ENCODE results near the gene LDLRAD4.
"Not testable (repeated sequence)": the region's sequence is repeated elsewhere in the genome, so short reads cannot be mapped to it uniquely, and the experiment has no call there.

The LDLRAD4 gene

DNA sequence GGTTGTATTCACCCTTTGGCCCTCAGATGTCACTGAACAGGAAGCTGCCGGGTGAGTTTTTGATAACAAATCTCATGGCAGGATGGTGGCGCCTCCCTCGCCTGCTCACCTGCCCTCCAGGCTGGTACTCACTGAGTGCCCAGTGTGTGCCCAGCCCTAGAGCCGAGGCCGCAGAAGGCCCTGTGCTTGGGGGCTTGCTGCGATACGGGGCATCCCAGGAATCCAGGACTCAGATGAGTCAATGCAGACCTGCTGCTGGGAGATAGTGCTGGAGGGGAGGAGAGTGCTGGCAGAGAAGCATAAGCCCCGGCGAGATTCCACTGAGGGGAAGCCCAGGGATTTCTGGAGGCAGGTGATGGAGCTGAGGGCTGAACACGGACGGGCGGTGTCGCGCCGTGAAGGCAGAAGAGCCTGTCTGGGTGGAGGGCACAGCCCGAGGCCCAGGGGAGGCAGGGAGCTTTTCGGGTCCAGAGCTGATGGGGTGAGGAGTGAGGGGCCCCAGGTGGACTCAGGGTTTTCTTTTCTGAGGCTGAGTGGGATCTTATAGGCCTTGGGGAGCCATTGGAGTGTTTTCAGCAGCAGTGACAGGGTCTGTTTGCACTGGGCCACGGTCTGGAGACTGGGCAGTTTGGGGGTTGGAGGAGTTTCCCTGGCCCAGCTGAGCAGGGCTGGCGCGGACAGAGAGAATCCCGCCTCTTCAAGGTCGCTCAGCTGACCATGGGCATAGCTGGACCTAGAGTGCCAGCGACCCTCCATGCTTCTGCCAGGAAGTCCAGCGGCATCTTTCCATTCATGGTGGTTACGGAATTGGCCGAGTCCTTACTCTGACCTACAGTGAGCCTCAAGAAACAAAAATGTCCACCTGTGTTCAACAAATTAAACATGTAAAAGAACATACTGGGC, 35.5 kb downstream of the LDLRAD4 start:
- no peak for DNase-seq

DNA sequence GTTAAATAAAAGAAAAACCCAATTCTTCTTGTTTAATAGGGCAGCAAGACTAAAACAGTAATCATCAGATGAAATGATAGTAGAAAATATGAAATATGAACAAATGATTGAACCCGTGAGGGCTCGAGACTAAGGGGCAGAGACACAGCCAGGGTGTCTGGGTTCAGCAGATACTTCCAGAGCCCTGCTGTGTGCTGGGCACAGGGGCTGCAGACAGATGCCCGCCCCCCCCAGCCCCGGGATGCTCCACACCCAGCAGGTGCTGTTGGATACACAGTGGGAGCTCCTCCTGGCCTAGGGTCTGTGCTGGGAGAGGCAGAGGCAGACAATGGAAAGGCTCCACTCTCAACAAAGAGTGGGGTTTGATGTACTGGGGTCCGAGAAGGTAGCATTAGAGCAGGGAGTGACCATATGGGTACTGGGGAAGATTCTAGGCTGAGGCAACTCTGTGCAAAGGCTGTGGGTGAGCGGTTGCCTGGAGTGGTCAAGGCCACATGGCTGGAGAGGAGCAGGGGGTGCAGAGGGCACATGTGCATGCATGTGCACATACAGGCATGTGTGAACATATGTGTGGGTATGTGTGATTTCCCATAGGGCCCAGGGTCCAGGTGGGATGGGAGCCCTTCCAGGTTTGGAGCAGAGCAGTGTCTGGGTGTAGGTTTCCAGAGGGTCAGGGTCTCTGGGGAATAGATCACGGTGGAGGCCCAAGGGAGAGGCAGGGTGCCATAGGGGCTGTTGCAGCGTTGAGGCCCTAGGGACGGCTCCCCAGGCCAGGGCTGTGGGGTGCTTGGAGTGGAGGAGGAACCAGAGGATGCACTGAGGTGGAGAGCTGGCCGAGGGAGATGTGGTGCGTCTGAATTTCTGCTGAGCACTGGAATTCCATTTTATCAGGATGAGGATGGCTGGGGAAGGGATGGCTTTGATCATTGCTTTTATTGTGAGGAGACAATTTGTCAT, 36.7 kb downstream of the LDLRAD4 start:
- no peak for DNase-seq

DNA sequence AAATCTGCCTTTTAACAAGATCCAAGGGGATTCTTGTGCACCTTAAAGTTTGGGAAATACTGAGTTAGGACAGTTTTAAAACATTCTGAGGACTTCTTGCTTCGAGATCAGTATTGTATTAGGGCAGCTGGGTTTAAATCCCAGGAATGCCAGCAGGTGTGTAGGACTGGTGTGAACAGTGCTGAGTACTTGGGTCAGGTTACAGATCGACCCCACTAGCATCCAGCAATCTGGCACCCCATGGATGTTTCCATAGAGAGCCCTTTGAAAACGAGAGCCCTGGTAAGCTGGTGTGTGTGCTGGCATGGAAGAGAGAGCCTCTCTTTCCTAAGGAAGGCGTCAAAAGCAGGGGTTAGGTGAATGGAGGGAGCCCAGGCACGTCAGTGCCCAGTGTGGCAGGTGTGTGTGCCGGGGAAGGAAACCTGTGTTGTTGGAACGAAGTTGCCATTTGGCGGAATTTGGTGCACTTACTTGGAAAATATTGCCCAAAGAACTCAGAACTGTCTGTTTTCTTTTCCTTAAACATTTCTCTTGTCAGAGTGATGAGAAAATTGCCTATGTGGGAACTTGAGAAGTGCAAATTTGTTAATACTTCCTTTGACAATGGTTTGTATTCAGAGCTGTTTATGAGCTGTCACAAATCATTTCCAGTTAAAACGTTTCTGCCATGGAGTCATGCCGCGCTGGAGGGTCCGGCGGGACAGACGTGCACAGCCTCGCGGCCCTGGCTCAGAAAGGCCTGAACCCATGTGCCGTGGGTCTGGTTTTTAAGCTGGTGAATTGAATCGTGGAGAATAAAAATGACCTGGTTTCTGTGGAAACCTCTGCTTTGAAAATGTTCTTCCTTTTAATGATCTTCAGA, 38.1 kb downstream of the LDLRAD4 start:
- no peak for DNase-seq

DNA sequence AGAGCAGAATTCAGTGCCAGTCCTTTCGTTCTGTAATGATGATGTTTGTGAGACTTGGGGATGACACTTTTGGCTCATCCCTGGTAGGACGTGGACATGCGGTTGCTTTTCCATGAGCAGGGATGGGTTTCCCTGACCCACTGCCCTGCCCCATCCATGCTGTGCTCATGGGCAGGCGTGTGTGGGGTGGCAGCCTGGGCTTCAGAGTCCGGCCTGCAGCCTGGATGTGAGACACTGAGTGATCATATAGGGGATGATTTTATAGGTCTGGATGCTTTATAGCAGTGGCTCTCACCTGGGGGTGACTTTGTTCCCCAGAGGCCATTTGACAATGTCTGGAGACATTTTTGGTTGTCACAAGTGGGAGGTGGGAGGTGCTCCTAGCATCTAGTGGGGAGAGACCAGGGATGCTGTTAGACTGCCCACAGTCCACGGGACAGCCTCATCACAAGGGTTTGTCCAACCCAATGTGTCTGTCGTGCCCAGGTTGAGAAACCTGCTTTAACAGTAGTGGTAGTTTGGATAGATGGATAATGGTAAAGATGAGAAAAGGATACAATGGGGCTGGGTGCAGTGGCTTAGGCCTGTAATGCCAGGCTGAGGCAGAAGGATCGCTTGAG, 38.9 kb downstream of the LDLRAD4 start:
- no peak for DNase-seq

DNA sequence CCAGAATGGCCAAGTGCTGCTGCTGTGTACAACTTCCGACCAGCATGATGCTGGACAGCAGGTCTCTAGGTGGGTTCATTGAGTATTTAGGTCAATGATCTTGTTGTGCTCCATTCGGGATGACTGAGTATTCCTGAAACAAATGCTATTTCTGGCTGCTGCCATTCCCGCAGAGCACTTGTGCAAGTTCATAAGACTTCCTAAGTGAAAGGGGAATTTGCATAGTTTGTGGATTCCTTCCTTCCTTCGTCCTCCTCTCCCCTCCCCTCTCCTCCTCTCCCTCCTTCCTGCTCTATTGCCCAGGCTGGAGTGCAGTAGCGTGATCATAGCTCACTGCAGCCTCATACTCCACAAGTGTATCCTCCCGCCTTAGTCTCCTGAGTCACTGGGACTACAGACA, 40.4 kb downstream of the LDLRAD4 start:
- DNase-seq: no peak

DNA sequence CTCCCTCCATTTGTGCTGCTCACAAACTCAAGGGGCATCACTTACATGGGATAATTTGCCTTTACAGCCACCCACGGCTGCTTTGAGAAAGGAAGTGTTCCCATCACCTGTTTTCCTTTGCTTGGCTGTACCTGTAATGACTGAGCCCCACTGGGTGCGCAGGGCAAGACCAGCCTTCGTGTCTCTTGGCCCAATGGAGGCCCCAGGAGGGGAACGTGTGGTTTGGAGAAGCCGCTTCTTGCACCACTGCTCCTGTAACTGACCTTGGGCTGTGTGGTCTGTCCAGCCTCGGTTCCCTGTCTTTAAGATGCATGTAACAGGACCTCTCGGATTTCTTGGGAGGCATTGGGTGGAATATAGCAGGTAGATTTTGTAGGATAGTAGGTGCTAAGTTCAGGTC, 41.1 kb downstream of the LDLRAD4 start:
- no peak for DNase-seq

DNA sequence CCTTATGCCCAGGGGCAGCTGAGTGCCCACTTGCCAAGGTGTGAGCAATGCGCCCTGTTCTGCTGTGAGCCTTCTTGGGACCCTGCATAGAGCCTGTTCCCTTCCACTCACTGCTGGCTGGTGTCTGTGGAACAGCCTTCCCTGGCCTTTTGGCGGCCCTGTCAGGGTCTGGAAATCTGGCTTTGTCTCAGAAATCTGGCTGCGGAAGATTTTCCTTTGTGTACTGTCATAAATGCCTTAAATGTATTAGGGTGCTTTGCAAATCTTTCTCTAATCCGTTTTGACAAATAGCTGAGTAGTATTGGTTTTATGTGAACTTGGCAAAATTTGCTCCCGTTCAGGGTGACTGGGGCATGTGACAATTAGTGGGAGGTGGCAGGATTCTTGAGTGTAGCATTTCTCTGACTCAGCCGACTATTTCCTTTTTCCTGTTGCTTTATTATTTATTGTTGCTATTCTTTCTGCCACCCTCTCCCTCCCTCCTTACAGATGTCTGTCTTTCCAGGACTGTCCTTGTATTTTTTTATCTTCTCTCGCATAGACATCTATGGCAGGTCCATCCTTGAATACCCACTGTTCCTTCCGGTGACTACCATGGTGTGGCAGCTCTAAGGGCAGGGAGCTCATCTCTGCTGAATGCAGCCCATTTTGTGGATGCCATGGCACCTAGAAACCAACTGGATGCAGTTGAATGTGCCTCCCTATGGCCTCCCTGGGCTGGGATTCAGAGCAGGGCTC, 41.8 kb downstream of the LDLRAD4 start:
- no peak for DNase-seq

DNA sequence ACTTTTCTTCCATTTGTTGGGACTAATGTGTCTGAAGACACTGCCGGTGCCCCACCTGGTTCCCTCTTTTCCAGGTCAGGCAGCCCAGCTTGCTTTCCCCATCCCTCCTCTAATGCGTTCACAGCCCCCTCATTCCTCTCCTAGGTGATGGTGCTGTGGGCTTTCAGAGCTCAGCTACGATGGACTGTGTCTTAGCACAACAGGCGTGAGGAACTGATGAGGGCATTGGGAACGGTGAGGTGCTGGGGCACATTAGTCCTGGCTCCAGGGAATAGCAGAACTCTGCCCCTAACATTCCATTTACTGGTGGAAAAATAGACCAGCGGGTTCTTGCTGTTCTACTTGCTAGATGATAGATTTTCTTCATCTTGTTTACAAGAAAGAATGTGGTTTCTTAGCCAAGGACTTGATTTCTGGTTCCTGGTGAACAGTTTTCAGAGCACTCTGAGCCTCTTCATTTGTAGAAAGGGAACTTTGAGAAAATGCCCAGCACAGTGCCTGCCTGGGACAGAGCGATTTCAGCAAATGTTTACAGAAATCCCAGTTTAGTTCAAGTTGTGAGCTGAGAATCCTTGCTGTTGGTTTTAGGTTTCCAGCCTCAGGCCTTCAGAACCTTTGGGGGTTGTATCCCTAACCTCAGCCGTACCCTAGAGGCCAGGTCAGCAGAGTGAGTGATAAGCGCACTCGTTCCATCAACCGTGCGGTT, 42.5 kb downstream of the LDLRAD4 start:
- DNase-seq: no peak

DNA sequence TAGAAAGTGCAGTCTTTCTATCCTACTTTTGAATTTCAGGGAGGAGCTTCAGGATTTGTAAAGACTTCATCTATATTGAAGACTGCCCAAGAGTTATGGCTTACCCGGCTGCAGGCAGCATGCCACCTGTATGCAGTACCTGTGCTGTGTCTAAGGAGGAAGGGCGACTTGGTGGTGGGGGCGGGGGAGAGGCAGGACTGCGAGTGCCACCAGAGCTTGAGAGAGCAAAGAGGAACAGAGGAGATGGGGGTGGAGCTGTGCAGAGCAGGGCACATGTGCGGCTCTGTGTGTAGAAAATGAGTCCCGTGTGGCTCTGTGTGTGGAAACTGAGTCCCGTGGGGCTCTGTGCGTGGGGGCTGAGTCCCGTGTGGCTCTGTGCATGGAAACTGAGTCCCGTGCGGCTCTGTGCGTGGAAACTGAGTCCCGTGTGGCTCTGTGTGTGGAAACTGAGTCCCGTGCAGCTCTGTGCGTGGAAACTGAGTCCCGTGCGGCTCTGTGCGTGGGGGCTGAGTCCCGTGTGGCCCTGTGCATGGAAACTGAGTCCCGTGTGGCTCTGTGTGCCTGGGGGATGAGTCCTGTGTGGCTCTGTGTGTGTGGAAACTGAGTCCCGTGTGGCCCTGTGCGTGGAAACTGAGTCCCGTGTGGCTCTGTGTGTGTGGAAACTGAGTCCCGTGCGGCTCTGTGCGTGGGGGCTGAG, 43.2 kb downstream of the LDLRAD4 start:
- DNase-seq: no peak

DNA sequence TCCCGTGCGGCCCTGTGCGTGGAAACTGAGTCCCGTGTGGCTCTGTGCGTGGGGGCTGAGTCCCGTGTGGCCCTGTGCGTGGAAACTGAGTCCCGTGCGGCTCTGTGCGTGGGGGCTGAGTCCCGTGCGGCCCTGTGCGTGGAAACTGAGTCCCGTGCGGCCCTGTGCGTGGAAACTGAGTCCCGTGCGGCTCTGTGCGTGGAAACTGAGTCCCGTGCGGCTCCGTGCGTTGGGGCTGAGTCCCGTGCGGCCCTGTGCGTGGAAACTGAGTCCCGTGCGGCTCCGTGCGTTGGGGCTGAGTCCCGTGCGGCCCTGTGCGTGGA, 43.8 kb downstream of the LDLRAD4 start:
- not testable (repeated sequence) for DNase-seq

DNA sequence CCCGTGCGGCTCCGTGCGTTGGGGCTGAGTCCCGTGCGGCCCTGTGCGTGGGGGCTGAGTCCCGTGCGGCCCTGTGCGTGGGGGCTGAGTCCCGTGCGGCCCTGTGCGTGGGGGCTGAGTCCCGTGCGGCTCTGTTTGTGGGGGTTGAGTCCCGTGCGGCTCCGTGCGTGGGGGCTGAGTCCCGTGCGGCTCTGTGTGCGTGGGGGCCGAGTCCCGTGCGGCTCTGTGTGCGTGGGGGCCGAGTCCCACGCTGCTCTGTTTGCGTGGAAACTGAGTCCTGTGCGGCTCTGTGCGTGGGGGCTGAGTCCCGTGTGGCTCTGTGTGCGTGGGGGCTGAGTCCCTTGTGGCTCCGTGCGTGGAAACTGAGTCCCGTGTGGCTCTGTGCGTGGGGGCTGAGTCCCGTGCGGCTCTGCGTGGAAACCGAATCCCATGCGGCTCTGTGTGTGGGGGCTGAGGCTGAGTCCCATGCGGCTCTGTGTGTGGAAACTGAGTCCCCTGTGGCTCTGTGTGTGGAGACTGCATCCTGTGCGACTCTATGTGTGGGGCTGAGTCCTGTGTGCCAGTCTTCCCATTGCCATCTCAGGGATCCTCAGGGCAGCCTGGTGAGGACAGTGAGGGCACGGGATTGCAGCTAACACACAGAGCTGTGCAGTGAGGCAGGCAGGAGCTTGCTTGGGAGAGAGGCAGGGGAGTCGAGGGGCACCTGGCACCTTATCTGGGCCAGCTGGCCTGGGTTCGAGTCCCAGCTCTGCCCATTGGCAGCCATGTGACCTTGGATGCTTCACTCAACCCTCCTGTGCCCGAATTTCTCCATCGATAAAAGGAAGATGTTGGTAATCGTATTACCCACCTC, 44.5 kb downstream of the LDLRAD4 start:
- DNase-seq: no peak

DNA sequence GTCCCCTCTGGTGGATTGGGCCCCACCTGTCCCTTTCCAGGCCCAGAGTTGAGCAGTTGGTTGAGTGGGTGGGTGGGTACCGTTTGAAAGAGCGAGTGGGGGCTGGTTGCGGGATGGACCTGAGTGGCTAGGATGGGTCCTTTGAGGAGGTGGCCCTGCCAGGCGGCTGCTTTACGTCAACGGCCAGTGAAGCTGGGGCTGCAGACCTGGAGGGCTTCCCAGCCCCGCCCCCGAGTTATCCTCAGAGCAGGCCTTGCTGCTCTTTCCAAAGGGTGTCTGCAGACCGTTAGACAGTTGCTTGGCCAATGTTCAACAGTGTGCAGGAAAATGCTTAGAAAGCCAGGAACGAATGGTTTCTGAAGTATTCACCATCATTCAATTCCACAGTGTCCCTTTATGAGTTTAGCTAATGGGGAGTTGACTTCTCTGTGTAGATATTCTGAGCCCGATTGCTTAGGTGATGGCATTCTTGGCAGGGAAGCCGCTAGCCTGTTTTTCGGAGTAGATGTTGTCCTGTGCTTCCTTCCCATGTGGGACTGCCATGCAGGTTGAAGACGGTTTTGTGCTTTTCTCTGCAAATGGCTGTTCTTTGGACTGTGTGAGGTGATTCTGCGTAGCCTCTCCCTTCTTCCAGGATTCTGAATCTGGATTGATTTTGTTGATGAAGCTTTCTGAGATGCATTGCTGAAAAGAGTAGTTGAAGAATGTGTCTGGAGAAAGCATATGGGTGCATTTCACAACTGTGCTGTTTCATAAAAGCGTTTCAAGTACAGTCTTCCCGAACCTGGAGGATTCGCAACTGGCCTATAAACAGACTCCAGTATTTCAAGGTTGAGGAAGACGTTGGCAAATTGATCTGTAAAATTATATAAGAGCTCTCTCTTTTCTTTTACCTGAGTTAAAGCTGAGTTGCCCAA, 45.8 kb downstream of the LDLRAD4 start:
- DNase-seq: no peak

DNA sequence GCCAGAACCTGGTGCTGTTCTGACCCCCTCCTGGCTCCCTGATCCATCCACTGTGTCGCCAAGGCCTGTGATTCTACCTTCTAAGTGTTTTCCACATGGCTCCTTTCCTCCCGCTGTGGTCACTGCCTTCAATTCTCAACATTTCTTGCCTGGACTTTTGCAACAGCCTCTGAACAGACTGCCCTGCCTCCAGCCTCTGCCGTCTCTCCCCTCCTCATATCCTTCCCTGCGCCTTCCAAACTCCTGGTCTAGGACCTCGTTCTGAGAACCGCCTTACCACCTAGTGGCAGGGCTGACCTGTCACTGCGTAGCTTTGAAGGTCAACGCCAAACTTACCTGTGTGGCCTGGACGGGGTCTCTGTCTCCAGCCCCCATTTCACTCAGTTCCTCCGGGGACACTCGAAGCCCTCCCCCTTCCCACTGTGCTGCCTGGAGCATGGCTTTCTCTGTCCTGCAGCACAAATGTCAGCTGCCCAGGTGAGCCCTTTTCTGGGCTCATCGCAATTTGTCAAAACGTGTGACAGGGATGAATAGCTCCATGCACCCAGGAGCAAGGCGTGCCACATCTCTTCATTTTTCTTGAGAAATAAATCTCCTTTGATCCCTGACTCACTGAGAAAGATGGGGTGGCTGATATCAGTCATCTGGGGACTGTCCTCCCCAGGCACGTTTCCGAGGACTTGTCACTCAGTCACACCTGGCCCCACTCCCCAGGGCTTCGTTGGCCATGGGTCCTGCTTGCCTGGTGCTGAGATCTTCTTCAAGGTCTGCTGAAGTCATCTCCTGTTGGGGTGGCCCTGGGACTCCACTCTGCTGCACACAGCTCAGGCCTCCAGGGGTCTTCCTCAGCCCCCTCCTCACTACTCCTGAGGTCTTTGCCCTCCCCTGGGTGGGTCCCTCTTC, 46.7 kb downstream of the LDLRAD4 start:
- no peak for DNase-seq

DNA sequence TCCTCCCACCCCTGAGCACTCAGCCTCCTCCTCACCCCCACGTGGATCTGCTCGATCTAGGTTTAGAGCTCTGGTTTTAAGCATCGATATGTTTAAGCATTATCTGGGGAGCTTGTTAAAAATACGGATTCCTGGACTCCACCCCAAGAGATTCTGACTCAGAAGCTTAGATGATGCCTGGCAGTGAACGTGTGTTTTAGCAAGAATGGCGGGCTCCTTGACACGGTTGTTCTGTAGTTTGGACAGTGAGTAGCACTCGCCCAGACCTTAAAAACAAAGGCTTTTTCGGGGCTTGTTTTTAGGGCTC, 47.3 kb downstream of the LDLRAD4 start:
- no peak for DNase-seq

DNA sequence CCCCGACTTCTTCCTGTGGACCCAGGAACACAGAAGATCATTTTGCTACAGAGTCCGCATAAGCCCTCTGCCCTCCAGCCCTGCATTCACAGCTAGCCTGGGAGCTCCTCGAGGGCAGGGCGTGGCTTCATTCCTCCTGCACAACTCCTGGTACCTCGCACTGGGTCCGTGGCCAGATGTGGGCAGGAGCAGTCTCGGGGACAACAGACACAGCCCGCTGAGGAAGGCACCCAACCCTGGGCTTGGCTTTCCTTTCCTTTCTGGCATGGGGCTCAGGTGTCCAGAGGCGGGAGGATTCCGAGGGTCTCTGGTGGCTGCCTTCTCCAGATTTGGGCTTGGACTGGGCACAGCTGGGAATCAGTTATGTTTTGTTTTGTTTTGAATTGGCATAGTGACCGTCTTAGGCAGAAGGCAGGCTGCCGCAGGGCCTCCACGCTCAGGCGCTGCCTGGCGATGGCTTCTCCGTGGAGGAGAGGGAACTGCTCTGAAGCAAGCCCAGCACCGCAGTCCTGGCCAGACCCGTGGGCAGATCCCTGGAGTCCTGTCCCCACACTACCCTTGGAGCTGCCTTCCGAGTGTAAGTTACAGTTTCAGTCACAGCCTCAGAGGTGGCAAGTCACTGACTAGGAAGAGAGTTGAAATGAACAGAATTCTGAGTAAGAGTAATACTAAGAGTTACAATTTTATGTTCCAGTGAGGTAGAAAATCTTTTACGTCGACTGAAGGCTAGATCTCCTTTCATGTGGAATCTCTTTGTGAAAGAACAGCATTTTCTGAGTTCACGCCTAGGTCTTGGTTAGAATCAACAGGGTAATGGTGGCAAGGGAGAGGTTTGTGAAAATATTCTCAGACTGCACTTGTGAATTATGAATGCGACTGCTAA, 47.9 kb downstream of the LDLRAD4 start:
- no peak for DNase-seq

DNA sequence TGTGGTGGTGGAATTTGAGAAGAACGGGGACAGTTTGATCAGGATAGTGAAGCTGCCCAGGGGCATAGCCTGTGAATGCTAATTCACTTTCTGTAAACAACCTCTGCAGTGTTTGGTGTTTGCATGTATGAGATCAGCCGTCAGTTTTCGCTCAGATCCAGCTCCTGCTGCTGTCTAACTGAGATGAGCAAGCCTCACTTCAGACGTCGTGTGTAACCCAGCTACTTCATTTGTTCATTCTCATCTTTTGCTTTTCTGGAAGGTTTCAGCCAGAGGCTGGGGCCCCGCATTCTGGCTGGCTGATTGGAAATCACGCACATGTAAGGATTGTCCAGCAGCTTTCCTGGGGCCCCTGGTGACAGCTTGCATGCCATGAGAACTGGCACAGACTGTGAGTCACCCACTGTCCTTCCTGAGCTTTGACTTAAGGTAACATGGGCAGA, 48.9 kb downstream of the LDLRAD4 start:
- no peak for DNase-seq
